Measurements from ENCODE around the gene PRPSAP1.
"Not testable (repeated sequence)": the region's sequence is repeated elsewhere in the genome, so short reads cannot be mapped to it uniquely, and the experiment has no call there.

Gene PRPSAP1

DNA sequence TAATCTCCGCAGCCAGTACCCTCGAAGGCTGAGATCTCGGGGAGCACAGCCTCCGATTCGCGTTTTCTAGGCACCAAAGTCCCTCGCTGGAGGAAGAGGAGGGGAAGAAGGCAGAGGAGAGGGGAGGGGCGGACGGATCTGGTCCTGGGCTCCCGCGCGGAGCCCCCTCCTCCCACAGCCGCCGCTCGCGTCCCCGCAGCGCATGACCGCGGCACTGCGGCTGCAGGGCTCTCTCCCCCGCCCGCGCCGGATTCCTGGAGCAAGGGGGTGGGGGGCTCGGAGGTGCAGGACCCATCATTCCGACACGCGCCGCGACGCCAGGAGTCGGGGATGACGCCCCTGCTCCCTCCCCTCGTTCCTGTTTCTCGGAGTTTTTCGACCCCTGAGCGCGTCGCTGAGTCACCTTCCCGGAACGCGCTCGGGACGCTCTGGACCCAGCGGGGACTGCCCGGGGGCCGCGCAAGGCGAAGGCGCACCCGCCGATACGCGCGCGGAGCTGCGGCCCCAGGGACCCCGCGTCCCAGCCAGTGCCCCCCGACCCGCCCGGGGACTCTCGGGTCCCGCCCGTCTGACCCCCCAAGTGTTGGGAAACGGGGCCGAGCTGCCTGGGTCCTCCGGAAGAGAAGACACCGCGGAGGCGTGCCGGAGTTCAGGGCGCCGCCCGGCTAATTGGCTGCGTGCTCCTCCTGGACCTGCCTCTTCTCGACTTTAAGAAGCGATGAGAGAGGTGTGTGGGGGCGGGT is 29.3 kb upstream of the PRPSAP1 start:
- peak; percentile 11 for DNase-seq (ENCODE audit: low read depth)

GRCh38 chr17:76382351-76382802 is 28.7 kb upstream of the PRPSAP1 start:
- DNase-seq (ENCODE audit: low read depth), result no peak

- DNase-seq (ENCODE audit: low read depth), result no peak
Observed at GRCh38 chr17:76381633-76382350, 28.1 kb upstream of the PRPSAP1 start.

DNA sequence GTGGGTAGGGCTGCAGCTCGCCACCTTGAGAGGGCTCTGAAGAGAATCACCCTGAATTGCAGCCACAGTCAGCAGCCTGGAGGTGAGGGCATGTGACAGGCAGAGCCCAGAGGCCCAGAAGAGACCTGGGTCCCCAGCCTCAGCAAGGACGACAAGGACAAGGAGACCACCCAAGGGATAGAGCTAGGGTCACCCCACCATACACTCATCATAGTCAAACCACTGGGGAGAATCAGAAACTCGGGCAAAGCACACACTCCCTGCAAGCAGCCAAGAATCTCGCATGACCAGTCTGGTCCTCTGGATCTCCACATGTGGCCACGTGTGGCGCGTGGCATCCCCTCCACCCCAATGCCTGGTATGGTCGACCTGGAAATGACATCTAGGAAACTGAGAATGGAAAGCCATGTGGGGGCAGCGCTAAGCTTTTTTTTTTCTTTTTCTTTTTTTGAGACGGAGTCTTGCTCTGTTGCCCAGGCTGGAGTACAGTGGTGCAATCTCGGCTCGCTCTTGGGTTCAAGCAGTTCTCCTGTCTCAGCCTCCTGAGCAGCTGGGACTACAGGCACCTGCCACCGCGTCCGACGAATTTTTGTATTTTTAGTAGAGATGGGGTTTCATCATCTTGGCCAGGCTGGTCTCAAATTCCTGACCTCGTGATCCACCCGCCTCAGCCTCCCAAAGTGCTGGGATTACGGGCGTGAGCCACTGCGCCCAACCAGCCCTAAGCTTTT is 26.1 kb upstream of the PRPSAP1 start:
- no peak for DNase-seq (ENCODE audit: low read depth)

DNA sequence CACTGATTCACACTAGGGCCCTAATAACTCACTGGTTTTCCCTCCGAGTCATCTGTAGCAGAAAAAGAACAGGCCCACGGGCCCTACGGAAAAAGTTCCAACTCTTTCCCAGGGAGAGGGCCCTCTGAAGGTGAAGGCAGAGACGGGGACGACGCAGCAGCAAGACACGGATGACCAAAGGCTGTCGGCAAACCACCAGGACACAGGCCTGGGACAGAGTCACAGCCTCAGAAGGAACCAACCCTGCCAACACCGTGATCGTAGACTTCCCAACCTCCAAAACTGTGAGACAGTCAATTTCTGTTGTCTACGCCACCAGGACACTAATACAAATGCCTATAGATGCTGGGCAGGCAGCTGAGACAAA is 25.5 kb upstream of the PRPSAP1 start:
- DNase-seq (ENCODE audit: low read depth), result no peak

GRCh38 chr17:76378548-76379274 is 25.0 kb upstream of the PRPSAP1 start:
- no peak for DNase-seq (ENCODE audit: low read depth)

DNA sequence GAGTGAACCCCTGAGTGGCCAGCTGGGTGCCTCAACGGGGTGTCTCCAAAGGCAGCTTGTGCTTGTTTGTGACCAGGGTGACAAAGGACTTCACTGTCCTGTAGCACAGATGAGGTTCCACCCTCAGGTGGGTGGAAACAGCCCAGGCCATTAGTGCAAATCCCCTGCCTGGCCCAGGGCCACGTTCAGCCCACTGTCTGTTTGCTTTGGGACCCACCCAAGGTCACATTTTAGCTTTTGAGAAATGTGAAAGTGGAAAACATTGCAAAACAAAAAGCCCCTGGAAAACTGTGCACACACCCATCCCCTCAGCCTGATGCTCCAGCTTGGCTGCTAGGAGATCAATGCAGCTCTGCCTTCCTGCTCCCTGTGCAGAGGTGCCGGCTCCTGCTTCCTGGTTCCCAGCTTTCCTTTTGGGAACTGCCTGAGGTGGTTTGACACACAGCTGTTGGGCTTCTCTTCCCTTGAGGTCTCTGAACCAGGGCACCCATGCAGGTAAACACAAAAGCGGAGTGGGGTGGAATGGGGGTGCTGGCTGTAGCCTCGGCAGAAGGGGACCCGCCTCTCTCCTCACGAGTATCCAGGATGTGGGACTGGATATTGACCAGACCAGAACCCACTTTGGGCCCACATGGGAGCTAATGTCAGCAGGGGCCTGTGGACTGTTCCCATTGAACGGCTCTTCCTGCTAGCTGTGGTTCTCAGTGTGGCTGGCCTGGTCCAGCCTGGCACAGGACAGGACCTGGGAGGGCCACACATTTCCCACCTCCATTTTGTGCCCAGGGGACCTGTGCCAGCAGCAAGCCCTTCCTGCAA is 22.8 kb upstream of the PRPSAP1 start:
- DNase-seq (ENCODE audit: low read depth), result no peak

DNA sequence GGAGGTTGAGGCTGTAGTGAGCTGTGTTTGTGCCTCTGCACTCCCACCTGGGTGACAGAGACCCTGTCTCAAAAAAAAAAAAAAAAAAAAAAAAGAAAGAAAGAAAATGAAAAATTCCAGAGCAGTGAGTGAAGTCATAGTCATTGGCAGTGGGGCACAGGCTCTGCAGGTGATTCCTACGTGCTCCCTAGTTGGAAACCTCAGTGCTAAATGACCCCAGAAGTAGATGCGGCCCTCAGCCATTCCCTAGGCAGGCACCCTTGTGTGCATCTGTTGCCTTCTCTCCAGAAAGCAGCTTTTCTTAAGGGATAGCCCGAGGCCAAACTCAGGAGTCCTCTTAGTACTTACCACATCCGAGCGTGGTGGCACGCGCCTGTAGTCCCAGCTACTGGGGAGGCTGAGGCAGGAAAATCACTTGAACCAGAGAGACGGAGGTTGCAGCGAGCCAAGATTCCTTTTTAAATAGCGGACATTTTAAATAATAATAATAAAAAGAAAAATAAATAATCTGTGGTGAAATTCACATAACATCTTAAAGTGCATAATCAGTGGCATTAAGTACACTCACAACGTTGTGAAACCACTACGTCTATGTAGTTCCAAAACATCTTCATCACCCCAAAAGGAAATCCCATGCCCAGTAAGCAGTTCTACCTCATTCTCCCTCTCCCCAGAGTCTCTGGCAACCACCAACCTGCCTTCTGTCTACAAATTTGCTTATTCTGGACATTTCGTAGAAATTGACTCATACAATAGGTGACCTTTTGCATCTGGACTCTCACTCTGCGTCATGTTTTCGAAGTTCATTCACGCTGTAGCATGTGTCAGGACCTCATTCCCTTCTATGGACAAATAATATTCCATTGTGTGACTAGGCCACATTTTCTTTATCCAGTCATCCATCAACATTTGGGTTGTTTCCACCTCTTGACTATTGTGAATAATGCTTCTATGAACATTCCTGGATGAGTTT is 18.2 kb upstream of the PRPSAP1 start:
- no peak for DNase-seq (ENCODE audit: low read depth)

DNA sequence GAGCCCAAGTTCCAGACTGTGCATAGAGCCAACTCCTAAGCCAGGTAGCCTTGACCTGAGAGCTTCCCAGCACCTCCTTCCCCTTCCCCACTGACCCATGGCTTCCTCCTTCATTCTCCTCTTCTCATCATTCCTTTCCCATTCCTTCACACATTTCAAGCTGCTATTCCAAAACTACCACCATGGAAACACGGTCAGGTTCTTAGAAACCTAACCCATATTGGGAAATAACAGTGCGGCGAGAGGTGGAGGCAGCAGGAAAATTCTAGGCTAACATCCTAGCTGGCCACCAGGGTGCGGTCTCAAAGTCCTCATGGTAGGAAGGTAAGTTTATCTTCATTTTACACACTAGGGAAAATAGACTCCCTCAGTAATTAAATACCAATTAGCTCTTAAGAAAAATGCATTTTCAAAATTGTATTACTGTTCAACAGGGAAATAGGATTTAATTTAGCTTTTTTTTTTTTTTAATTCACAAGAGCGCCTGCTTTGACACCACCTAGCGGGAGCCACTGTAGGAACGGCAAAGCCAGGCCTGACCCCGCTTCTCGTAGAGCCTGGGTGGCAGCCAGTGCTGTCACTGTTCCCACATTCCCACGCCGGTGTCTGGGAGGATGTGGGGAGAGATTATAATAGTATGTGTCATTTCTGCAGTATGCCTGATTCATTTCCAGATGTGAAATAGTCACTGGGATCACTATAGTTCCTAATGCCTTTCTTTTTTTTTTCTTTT is 16.7 kb upstream of the PRPSAP1 start:
- DNase-seq (ENCODE audit: low read depth), result no peak

GRCh38 chr17:76369804-76370203 is 16.1 kb upstream of the PRPSAP1 start:
- DNase-seq (ENCODE audit: low read depth), result no peak

GRCh38 chr17:76369379-76369778 is 15.7 kb upstream of the PRPSAP1 start:
- no peak for DNase-seq (ENCODE audit: low read depth)

GRCh38 chr17:76368545-76368944 is 14.8 kb upstream of the PRPSAP1 start:
- no peak for DNase-seq (ENCODE audit: low read depth)

- no peak for DNase-seq (ENCODE audit: low read depth)
Observed at GRCh38 chr17:76367642-76368041, 13.9 kb upstream of the PRPSAP1 start.

DNA sequence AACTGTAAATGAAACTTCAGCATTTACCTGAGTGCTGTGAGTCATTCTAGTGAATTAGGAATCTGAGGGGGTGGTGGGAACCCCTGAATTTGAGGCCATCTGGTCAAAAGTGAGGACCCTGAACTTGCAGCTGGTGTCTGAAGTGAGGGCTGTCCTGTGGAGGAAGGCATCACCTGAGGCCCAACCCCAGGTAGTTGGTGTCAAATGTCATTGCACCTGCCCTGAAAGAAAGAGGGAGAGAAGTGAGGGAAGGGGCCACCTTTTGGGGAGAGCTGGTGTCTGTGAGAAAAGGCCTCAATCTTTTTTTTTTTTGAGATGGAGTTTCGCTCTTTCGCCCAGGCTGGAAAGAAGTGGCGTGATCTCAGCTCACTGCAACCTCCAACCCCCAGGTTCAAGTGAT is 12.5 kb upstream of the PRPSAP1 start:
- DNase-seq (ENCODE audit: low read depth), result no peak

DNA sequence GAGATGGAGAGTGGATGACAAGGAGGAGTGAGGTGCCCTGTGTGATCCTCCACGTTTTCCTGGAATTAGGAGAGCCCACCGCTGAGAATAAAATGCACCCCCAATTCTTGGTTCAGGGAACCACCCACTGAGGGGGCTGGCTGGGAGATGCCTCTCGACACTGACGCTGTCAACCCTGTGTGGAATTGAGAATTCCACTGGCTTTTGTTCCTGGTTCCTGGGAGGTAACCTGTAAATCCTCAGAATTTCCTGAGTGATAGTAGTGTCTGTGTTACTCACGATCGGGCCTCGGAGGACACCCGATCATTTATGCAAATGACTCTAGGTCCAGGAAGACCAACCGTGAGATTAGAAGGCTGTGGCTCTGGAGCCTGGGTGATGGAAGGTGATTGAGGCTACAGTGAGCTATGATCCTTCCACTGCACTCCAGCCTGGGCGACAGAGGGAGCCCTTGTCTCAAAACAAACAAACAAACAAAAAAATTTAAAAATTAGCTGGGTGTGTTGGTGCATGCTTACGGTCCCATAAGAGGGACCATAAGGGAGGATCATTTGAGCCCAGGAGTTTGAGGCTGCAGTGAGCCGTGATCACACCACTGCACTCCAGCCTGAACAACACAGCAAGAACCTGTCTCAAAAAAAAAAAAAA is 11.7 kb upstream of the PRPSAP1 start:
- DNase-seq (ENCODE audit: low read depth), result no peak

DNA sequence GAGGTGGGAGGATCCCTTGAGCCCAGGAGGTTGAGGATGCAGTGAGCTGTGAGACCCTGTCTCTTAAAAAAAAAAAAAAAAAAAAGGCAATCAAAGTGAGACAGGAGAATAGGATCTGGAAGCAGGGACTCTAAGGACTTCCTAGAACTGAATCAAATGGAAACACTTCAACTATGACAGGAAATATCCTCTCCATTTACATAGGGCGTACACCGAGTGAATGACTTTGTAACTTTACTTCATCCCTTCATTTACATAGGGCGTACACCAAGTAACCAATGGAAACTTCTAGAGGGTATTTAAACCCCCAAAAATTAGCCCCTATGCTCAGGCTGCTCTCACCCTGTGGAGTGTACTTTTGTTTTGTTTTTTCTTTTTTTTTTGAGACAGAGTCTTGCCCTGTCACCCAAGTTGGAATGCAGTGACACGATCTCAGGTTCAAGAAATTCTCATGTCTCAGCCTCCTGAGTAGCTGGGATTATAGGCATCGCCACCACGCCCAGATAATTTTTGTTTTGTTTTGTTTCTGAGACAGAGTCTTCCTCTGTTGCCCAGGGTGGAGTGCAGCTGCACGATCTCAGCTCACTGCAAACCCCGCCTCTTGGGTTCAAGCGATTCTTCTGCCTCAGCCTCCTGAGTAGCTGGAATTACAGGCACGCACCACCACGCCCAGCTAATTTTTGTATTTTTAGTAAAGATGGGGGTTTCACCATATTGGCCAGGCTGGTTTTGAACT is 9.6 kb upstream of the PRPSAP1 start:
- DNase-seq (ENCODE audit: low read depth), result no peak

GRCh38 chr17:76360461-76360860 is 6.7 kb upstream of the PRPSAP1 start:
- DNase-seq (ENCODE audit: low read depth), result no peak

DNA sequence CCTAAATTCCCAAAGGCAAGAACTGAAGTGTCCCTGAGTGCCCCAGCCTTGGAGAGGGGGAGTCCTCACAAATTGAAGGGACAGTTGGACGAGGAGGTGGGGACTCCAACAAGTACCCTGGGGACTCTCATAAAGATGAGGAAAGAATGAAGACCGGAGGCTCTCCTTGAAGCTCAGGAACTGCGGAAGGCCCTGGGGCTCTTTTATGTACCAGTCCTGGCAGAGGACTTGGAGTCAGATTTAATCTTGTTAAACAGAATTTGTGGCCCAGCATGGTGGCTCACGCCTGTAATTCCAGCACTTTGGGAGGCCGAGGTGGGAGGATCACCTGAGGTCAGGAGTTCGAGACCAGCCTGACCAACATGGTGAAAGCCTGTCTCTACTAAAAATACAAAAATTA is 6.1 kb upstream of the PRPSAP1 start:
- DNase-seq (ENCODE audit: low read depth), result not testable (repeated sequence)

All from stimulated activated CD8-positive, alpha-beta memory T cell treated with anti-CD3 and anti-CD28 coated beads, Interleukin-12 subunit alpha, Interleukin-12 subunit beta, amount 100 ng/mL, for 4 hours (primary cell).